Retinal pigment epithelial cell (primary cell): ENCODE results near the gene SLC45A1.

Source experiments
- DNase-seq: peaks from one replicate; pipeline ENCODE4 v3.0.0-alpha.2; 2010; ENCODE audit warnings: low read depth
- H3K4me3 ChIP-seq: 2 replicates; pipeline ENCODE4 v1.5.1; 2011; ENCODE audit warnings: mild to moderate bottlenecking, low read length, control low read depth, moderate library complexity
- CTCF ChIP-seq: conservative IDR thresholded peaks from 2 replicates; pipeline ENCODE4 v1.5.1; 2011; ENCODE audit warnings: low read depth, low read length, control low read depth, inconsistent platforms

SLC45A1 gene

GRCh38 chr1:8283058-8283884 lies 34.6 kb upstream of the SLC45A1 start:
- H3K4me3 ChIP-seq = no peak overlapping the region
- no peak for DNase-seq
- TF ChIP-seq CTCF = no peak

GRCh38 chr1:8284127-8284526 lies 33.8 kb upstream of the SLC45A1 start:
- no peak for DNase-seq
- H3K4me3 ChIP-seq = no peak overlapping the region
- no peak for TF ChIP-seq CTCF

- no peak overlapping the region for H3K4me3 ChIP-seq
- TF ChIP-seq CTCF = no peak
- no peak for DNase-seq
Observed at GRCh38 chr1:8285103-8285502, 32.8 kb upstream of the SLC45A1 start.

- no peak for DNase-seq
- TF ChIP-seq CTCF = no peak
- no peak overlapping the region for H3K4me3 ChIP-seq
Observed at GRCh38 chr1:8285965-8286364, 31.9 kb upstream of the SLC45A1 start.

- H3K4me3 ChIP-seq = no peak overlapping the region
- DNase-seq = no peak
- TF ChIP-seq CTCF = no peak
Observed at GRCh38 chr1:8293118-8293517, 24.8 kb upstream of the SLC45A1 start.

GRCh38 chr1:8293641-8294169 lies 24.2 kb upstream of the SLC45A1 start:
- no peak for TF ChIP-seq CTCF
- H3K4me3 ChIP-seq = no peak overlapping the region
- DNase-seq = no peak

GRCh38 chr1:8294170-8294697 lies 23.7 kb upstream of the SLC45A1 start:
- no peak for DNase-seq

More at GRCh38 chr1:8294170-8294697, 23.7 kb upstream of the SLC45A1 start:
- H3K4me3 ChIP-seq = no peak overlapping the region
- no peak for TF ChIP-seq CTCF
